Activated CD8-positive, alpha-beta memory T cell treated with anti-CD3 and anti-CD28 coated beads for 24 hours (primary cell): ENCODE data around the gene TSPO2.

Source experiments
- DNase-seq: peaks from one replicate; pipeline ENCODE4 v3.0.0-alpha.2; 2020

The TSPO2 gene

GRCh38 chr6:41051873-41052272 lies 9.6 kb downstream of the TSPO2 start:
- DNase-seq, result no peak

GRCh38 chr6:41053041-41053440 lies 10.8 kb downstream of the TSPO2 start, which contains the start of gene APOBEC2:
APOBEC2 (plus strand) TSS chr6:41053202; CDS start chr6:41053348, 146 bp downstream.
- DNase-seq, result peak; percentile 47

GRCh38 chr6:41054511-41054910 lies 12.2 kb downstream of the TSPO2 start:
- DNase-seq, result no peak

DNA sequence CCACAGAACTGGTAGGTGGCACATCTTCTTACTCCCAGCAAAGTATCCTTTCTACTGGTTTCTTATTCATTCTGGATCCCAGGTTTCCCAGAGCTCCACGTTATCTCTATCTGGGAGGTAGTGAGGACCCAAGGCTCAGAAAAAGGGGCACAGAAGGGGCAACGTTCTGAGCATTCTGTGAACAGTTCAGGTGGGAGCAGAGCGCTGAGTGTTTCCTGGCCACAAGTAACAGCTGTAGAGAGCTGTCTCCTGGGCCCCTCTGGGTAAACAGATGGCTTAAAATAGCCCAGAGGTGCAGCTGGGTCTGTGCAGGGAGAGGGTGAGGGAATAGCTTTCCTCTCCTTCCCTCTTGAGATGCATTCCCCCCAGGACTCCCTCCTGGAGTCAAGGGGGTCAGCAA lies 12.9 kb downstream of the TSPO2 start:
- no peak for DNase-seq

- DNase-seq, result no peak
These were observed 14.7 kb downstream of the TSPO2 start for GRCh38 chr6:41056768-41057490.

GRCh38 chr6:41058783-41059181 lies 16.5 kb downstream of the TSPO2 start:
- DNase-seq, result no peak

DNA sequence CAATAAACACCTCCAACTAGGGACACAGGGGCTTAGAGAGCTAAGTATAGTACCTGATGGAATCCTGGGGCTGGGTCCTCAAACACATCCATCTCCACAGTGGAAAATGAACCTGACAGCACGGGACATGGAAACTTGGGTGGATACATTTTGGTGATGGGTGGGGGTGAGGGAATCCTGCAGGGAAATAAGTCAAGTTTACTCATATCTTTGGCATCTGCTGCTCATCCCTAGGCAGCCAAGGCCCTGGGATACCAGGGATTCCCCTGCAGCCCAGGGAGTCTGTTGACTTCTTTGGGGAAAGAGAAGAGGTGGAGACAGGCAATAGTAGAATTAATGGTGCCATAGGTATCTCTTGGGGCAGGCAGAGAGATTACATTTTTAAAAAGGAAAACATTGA lies 17.3 kb downstream of the TSPO2 start:
- DNase-seq, result no peak

DNA sequence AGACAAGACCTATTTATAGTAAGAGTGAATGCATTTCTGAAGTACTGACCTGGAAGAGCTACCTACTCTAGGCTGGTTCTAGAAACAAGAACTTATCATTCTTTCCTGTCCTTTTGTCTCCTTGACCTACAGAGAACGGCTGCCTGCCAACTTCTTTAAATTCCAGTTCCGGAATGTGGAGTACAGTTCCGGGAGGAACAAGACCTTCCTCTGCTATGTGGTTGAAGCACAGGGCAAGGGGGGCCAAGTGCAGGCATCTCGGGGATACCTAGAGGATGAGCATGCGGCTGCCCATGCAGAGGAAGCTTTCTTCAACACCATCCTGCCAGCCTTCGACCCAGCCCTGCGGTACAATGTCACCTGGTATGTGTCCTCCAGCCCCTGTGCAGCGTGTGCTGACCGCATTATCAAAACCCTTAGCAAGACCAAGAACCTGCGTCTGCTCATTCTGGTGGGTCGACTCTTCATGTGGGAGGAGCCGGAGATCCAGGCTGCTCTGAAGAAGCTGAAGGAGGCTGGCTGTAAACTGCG lies 19.0 kb downstream of the TSPO2 start:
- DNase-seq, result no peak

GRCh38 chr6:41062056-41062455 lies 19.8 kb downstream of the TSPO2 start:
- DNase-seq, result no peak

- DNase-seq, result no peak
These were observed 21.6 kb downstream of the TSPO2 start for GRCh38 chr6:41063884-41064285.

DNA sequence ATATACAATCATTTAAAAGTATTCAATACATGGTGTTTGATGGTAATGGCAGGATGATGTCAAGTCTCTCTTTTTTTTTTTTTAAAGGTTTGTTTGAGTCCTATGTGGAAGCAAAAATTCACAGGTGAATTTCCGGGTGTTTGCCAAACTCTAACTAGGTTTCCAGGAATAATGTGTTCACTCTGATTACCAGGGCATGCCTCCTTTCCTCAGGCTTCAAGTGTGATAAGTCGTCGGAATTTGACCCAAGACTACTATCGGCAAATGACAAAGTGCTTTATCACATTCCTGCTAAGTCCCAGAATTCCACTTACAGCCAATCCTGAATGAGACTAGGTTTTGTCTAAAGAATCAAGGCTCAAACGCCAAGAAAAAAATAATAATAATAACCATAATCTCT lies 22.6 kb downstream of the TSPO2 start:
- DNase-seq, result no peak

- DNase-seq, result no peak
These were observed 23.3 kb downstream of the TSPO2 start for GRCh38 chr6:41065550-41066026.

DNA sequence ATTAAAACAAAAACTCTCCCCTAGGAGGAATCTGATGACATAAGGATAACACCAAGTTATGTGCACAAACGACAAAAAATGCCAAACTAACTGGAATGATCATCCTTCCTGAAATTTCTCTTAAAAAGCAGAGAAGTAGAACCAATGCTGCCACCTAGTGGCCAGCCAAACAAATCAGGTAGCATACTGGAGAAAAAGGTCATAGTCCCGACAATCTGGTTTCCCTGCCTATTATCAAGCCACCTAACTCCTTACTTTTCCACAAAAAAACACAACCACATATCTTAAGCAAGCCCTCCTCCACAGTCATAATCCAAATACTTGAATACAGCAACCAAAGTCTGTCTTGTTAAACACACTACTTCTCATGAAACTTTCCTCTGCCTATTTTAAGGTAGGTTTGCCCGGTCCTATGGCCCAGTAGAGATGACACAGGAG lies 24.6 kb downstream of the TSPO2 start:
- DNase-seq, result peak; percentile 76

GRCh38 chr6:41071501-41071922 lies 29.2 kb downstream of the TSPO2 start:
- no peak for DNase-seq

GRCh38 chr6:41071923-41072835 lies 29.9 kb downstream of the TSPO2 start, which contains the start of gene OARD1:
OARD1 (minus strand) TSS chr6:41072356; CDS start chr6:41071634, 722 bp downstream.
- peak; percentile 100 for DNase-seq

- DNase-seq, result peak; percentile 100
These were observed 30.6 kb downstream of the TSPO2 start, which contains the start of gene NFYA for GRCh38 chr6:41072836-41073202. NFYA (plus strand) TSS chr6:41072974; CDS start chr6:41079090, 6,116 bp downstream.

GRCh38 chr6:41073203-41073967 lies 31.1 kb downstream of the TSPO2 start:
- peak; percentile 88 for DNase-seq

DNA sequence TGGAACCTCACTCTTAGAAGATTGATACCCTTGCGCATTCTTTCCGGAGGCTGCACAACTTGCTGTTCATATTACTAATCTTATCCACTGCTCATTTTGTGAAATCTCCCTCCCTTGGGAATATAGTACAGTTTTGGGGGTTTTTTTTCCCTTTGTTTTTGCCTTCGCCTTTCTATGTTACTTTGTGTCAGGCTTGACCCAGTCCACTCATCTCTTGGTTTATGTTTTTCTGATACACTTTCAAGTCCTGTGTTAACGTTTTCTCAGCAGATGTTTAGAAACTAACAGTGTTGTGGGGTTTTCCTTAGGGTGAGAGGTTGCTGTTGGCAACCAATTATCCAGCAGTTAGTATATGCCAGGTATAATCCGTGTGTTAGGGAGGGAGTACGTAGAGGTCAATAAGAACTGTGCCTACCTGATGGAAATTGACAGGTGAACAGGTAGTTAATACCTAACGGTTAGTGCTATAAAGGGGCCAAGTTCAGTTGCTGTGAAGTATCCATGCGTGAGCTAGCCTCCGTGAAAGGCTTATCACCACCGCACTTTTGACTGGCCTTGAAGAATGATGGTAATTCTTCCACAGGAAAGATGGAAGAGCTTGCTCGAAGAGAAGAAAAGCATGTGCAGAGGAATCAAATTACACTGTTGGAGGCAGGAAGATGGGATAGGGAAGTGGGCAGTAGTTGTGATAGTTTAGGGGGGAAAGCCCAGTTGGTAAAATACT lies 31.9 kb downstream of the TSPO2 start:
- no peak for DNase-seq

DNA sequence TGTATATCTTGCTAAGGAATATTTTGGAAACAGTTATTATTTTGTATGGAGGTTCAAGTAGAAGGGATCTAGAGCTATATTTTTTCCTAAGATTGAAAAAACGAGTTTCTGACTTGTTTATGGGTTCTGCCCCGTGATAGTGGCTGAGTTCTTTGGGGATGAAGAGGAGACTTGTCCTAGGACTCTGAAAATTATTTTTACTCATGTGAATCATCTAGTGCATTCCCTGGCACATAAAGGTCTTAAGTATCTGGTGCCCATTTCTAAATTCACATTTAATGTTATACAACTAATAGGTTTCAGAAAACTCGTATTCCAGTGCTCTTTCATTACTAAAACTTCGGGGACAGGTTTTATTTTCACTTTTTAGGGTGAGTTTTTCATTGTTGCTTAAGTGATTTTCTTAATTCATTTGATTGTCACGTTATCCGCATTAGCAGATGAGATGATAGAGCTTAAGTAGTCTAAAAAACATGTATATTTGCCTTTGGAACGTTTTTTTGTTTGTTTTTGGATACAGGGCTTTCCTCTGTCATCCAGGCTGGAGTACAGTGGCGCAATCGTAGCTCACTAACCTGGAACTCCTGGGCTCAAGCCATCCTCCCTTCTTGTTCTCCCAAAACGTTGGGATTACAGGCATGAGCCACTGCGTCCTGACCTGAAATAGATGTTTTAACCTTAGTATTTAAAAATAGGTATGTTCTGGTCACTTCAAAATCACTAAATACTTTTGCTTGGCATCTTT lies 32.6 kb downstream of the TSPO2 start:
- DNase-seq, result no peak

GRCh38 chr6:41075651-41076626 lies 33.7 kb downstream of the TSPO2 start:
- DNase-seq, result no peak
